ENCODE measurements around the gene CAV3. TPM values are rescaled to one million over a fixed set of nuclear protein-coding genes. Genes with fewer than 3 reads are reported as not detected.

CAV3 gene
- total and polyA plus RNA-seq, 8 donors, result 0.08 to 0.73 TPM; not detected in 6

GRCh38 chr3:8709287-8709686, 24.3 kb upstream of the CAV3 start:
- intact Hi-C loops (cut with DNase I; ENCODE audit: low total_unique reads), result no loop called here
- Histone ChIP-seq H3K27me3 (no peaks in the 10 kb centered on the region), H3K4me3 (no peak overlapping the region), H3K4me1 (peaks cover 0 to 10% (median 0%) of the 10 kb centered on the region in 4 donors), H3K9me3 (peaks cover 0 to 18% (median 6%) of the 10 kb centered on the region in 4 donors), H3K27ac (peak overlapping the region in 1 of 5 donors; percentile 16), H3K36me3 (no peaks in the 10 kb centered on the region)
- no peak for DNase-seq
- no peak for TF ChIP-seq CTCF (IDR thresholded peaks at IDR 0.05)
- 70 to 82% (median 79%) methylated on average over 5 of the region's 5 CpGs for WGBS, 5 donors

- intact Hi-C loops (cut with DNase I; ENCODE audit: low total_unique reads), result no loop called here
- H3K27ac ChIP-seq, result peak overlapping the region in 3 of 5 donors; percentile 36 to 58 (median 52)
- DNase-seq, result peak; percentile 37 to 76
- H3K4me1 ChIP-seq, result peaks cover 0 to 10% (median 0%) of the 10 kb centered on the region in 4 donors
- H3K27me3 ChIP-seq, result no peaks in the 10 kb centered on the region
- TF ChIP-seq POLR2AphosphoS5 (IDR thresholded peaks at IDR 0.05), result no peak
- no peak for TF ChIP-seq POLR2A (IDR thresholded peaks at IDR 0.05)
- no peak for TF ChIP-seq CTCF (IDR thresholded peaks at IDR 0.05)
- TF ChIP-seq EP300 (IDR thresholded peaks at IDR 0.05), result no peak
- peaks cover 0 to 14% (median 5%) of the 10 kb centered on the region in 4 donors for H3K9me3 ChIP-seq
- 43 to 61% (median 54%) methylated on average over 8 of the region's 8 CpGs for WGBS, 5 donors
- no peak overlapping the region for H3K4me3 ChIP-seq
- H3K36me3 ChIP-seq, result no peaks in the 10 kb centered on the region
These were observed 23.6 kb upstream of the CAV3 start for GRCh38 chr3:8709801-8710507.

GRCh38 chr3:8712045-8712907, 21.3 kb upstream of the CAV3 start:
- peaks cover 0 to 10% (median 0%) of the 10 kb centered on the region in 4 donors for H3K4me1 ChIP-seq
- H3K9me3 ChIP-seq, result no peaks in the 10 kb centered on the region
- DNase-seq, result peak in 1 of 2 donors; percentile 21
- H3K4me3 ChIP-seq, result no peak overlapping the region
- 55 to 58% (median 56%) methylated on average over 8 to 9 of the region's 9 CpGs for WGBS, 5 donors
- no peak for TF ChIP-seq CTCF (IDR thresholded peaks at IDR 0.05)
- TF ChIP-seq EP300 (IDR thresholded peaks at IDR 0.05), result no peak
- no peak for TF ChIP-seq POLR2AphosphoS5 (IDR thresholded peaks at IDR 0.05)
- no peak for TF ChIP-seq POLR2A (IDR thresholded peaks at IDR 0.05)
- H3K27me3 ChIP-seq, result no peaks in the 10 kb centered on the region
- H3K36me3 ChIP-seq, result no peaks in the 10 kb centered on the region
- H3K27ac ChIP-seq, result no peak overlapping the region
- intact Hi-C loops (cut with DNase I; ENCODE audit: low total_unique reads), result no loop called here

- Histone ChIP-seq H3K27me3 (no peaks in the 10 kb centered on the region), H3K36me3 (no peaks in the 10 kb centered on the region), H3K4me1 (peaks cover 0 to 10% (median 0%) of the 10 kb centered on the region in 4 donors), H3K9me3 (no peaks in the 10 kb centered on the region), H3K27ac (no peak overlapping the region), H3K4me3 (no peak overlapping the region)
- TF ChIP-seq CTCF (IDR thresholded peaks at IDR 0.05) (no peak), POLR2AphosphoS5 (IDR thresholded peaks at IDR 0.05) (no peak), POLR2A (IDR thresholded peaks at IDR 0.05) (no peak), EP300 (IDR thresholded peaks at IDR 0.05) (no peak)
- intact Hi-C loops (cut with DNase I; ENCODE audit: low total_unique reads), result no loop called here
- WGBS, 5 donors, result 69 to 83% (median 72%) methylated on average over 2 of the region's 2 CpGs
- DNase-seq, result no peak
These were observed 20.7 kb upstream of the CAV3 start for GRCh38 chr3:8712908-8713255.

All from stomach (tissue), 9 donors.